Measurements from ENCODE around the gene LRRC36.

LRRC36 gene

GRCh38 chr16:67326472-67327309 lies at the start of gene LRRC36, which contains the start of gene KCTD19:
TSS of gene LRRC36 (plus strand) at chr16:67326815. CDS start at chr16:67326863, 48 bp downstream.
TSS of gene KCTD19 (minus strand) at chr16:67326741. CDS start at chr16:67326707, 34 bp downstream.
- DNase-seq (ENCODE audit: low read depth) = no peak

GRCh38 chr16:67277294-67277998 lies 49.2 kb upstream of the LRRC36 start:
- DNase-seq (ENCODE audit: low read depth) = peak; percentile 98

- peak; percentile 62 for DNase-seq (ENCODE audit: low read depth)
Measured at GRCh38 chr16:67277999-67278772, 48.4 kb upstream of the LRRC36 start.

- DNase-seq (ENCODE audit: low read depth) = no peak
Measured at GRCh38 chr16:67278773-67279295, 47.8 kb upstream of the LRRC36 start.

- DNase-seq (ENCODE audit: low read depth) = peak; percentile 48
Measured at GRCh38 chr16:67279296-67280089, 47.1 kb upstream of the LRRC36 start, which contains the start of gene PLEKHG4. TSS of gene PLEKHG4 (plus strand) at chr16:67279532. CDS start at chr16:67280045, 513 bp downstream.

GRCh38 chr16:67280090-67281015 lies 46.3 kb upstream of the LRRC36 start:
- no peak for DNase-seq (ENCODE audit: low read depth)

- no peak for DNase-seq (ENCODE audit: low read depth)
Measured at GRCh38 chr16:67281536-67282446, 44.8 kb upstream of the LRRC36 start.

DNA sequence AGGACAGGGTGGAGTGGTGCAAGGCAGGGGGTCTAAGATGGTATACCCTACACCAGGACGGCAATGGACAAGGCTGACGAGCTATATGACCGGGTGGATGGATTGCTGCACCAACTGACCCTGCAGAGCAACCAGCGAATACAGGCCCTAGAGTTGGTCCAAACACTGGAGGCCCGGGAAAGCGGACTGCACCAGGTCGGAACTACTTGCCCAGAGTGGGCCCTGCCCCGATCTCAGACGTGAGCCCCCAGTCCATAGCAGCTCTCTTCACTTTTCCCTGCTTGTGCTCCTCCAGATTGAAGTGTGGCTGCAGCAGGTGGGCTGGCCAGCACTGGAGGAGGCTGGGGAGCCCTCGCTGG lies 44.2 kb upstream of the LRRC36 start:
- no peak for DNase-seq (ENCODE audit: low read depth)

DNA sequence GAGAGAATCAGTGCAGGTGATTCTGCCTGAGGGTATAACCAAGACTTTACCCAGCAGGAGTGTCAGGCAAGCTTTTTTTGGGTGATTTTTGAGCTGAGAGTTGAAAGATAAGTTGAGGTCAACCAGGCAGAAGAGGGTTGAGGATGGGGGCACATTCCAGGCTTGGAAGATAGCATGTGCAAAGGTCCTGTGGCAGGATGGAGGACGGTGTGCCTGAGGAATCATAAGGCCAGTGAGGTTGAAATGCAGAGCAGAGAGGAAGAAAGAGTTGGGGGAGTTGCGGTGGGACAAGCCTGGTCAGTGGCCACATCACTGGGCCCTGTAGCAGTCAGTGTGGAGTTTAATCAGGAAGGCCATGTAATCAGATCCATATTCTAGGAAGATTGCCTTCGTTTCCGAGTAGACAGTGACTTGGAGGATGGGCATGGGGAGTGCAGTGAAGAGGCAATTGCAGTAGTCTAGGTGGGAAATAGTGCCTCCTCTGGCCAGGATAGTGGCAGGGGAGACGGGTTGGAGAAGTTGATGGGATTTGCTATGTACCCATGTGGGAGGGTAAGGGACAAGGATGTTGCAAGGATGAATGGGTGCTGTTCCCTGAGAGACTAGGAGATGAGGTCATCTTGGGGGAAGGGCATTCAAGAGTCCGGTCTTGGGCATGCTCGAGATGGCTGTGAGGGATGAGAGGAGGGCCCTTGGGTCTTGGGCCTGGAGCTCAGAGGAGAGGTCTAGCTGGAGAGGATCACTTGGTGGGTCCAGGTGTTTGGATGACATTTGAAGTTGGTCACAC lies 43.4 kb upstream of the LRRC36 start:
- DNase-seq (ENCODE audit: low read depth) = no peak

DNA sequence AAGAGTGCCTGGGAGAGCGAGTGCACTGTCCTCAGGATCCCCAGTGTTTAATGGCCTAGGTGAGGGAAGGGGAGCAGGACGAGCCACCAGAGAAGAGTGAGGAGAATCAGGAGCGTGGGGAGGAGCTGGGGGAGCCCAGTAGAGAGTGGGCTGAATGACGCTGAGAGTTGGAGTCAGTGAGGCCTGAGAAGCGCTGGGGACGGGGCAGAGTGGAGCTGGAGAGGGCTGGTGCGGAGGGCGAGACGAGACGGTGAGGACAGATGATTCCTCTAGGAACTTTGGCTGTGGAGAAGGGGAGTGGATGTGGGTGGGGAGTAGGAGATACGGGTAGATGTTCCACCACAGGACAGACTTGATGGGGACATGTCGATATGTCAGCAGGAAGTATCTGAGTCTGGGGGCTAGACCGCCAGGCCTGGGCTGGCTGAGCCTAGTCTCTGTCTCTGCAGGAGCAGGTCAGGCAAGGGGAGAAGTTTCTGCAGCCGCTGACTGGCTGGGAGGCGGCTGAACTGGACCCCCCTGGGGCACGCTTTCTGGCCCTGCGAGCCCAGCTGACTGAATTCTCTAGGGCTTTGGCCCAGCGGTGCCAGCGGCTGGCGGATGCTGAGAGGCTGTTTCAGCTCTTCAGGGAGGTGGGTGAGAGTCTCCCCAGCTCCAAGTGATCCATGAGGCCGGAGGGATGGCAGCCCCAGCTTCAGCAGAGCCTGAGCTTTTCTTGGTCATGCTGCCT lies 42.6 kb upstream of the LRRC36 start:
- no peak for DNase-seq (ENCODE audit: low read depth)

GRCh38 chr16:67284699-67285646 lies 41.6 kb upstream of the LRRC36 start:
- no peak for DNase-seq (ENCODE audit: low read depth)

DNA sequence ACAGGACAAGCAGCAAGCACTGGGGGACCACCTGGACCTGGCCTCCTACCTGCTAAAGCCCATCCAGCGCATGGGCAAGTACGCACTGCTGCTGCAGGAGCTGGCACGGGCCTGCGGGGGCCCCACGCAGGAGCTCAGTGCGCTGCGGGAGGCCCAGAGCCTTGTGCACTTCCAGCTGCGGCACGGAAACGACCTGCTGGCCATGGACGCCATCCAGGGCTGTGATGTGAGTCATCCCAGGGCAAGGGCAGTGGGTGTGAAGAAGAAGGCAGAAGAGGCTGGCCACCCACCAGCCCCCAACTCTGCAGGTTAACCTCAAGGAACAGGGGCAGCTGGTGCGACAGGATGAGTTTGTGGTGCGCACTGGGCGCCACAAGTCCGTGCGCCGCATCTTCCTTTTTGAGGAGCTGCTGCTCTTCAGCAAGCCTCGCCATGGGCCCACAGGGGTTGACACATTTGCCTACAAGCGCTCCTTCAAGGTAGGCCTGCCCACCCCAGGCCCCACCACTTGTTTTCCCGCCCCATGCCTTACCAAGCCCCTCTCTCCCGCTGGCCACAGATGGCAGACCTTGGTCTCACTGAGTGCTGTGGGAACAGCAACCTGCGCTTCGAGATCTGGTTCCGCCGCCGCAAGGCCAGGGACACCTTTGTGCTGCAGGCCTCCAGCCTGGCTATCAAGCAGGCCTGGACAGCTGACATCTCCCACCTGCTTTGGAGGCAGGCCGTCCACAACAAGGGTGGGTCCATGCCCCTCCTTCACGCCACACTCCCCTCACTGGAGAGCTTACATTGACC lies 40.0 kb upstream of the LRRC36 start:
- no peak for DNase-seq (ENCODE audit: low read depth)

DNA sequence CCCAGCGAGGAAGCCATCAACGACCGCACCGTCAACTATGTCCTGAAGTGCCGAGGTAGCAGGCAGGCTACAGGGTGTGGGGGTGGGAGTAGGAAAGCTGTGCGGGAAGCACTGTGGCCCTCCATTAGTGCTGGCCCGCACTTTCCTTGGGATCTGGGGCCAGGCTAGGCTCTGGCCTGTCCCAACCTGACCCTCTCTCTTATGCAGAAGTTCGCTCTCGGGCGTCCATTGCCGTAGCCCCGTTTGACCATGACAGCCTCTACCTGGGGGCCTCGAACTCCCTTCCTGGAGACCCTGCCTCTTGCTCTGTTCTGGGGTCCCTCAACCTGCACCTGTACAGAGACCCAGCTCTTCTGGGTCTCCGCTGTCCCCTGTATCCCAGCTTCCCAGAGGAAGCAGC lies 38.7 kb upstream of the LRRC36 start:
- no peak for DNase-seq (ENCODE audit: low read depth)

DNA sequence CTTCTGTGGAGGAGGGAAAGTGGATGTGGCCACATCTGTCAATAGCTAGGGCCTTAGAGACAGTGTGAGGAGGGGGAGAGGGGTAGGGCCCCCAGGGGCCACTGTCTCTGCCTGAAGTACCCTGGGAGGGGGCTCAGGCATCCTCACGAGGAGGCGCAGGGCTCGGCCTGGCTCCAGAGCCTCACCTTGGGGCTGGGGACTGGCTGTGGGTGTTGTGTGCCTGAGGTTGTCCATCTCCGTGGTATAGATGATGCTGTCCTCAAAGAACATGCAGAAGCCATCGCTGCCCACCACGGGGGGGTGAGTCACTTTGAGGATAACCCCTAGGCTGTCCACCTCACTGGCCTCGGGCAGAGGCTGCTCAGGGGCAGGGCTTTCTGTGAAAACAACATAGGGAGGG lies 35.2 kb upstream of the LRRC36 start:
- no peak for DNase-seq (ENCODE audit: low read depth)

GRCh38 chr16:67294171-67294757 lies 32.4 kb upstream of the LRRC36 start:
- DNase-seq (ENCODE audit: low read depth) = no peak
